ENCODE results near the gene MAPT.

MAPT gene

DNA sequence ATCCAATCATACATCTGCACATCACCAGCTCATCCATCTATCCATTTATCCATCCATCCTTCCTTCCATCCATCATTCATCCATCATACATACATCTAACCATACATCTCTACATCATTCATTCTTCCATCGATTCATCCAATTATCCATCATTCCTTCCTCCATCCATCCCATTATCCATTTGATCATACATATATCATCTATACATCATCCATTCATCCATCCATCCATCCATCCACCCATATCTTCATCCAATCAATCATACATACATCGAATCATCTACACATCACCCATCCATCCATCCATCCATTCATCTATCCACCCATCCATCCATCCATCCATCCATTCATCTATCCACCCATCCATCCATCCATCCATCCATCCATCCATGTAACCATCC, 75.4 kb downstream of the MAPT start:
- no peak overlapping the region for H3K4me3 ChIP-seq (ENCODE audit: low read depth in 1 of 2, low read length in 2 of 2)
- H3K79me2 ChIP-seq (ENCODE audit: insufficient read depth, low read length) = no peaks in the 10 kb centered on the region
- DNase-seq (no peak), ATAC-seq (ENCODE audit: insufficient read depth, low read depth) (no peak)
- H3K36me3 ChIP-seq (ENCODE audit: insufficient read depth, low read length) = no peaks in the 10 kb centered on the region
- no peaks in the 10 kb centered on the region for H4K20me1 ChIP-seq (ENCODE audit: insufficient read depth, low read length)
- H3K27me3 ChIP-seq (ENCODE audit: insufficient read depth, low read length, poor library complexity) = no peaks in the 10 kb centered on the region
- no peak overlapping the region for H2AFZ ChIP-seq (ENCODE audit: low read depth, low read length)
- H3K4me2 ChIP-seq (ENCODE audit: insufficient read depth, low read length) = no peak overlapping the region
- no peak overlapping the region for H3K9ac ChIP-seq (ENCODE audit: low read depth, low read length)
- no peaks in the 10 kb centered on the region for H3K9me3 ChIP-seq (ENCODE audit: insufficient read depth, low read length, severe bottlenecking)
- no peak overlapping the region for H3K27ac ChIP-seq (ENCODE audit: low read length)
- no peaks in the 10 kb centered on the region for H3K4me1 ChIP-seq (ENCODE audit: insufficient read depth, low read length)
- TF ChIP-seq EZH2 (IDR thresholded peaks at IDR 0.05; ENCODE audit: borderline replicate concordance, low read depth, low read length, severe bottlenecking) = no peak
- TF ChIP-seq, protein P1, sequence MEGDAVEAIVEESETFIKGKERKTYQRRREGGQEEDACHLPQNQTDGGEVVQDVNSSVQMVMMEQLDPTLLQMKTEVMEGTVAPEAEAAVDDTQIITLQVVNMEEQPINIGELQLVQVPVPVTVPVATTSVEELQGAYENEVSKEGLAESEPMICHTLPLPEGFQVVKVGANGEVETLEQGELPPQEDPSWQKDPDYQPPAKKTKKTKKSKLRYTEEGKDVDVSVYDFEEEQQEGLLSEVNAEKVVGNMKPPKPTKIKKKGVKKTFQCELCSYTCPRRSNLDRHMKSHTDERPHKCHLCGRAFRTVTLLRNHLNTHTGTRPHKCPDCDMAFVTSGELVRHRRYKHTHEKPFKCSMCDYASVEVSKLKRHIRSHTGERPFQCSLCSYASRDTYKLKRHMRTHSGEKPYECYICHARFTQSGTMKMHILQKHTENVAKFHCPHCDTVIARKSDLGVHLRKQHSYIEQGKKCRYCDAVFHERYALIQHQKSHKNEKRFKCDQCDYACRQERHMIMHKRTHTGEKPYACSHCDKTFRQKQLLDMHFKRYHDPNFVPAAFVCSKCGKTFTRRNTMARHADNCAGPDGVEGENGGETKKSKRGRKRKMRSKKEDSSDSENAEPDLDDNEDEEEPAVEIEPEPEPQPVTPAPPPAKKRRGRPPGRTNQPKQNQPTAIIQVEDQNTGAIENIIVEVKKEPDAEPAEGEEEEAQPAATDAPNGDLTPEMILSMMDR (IDR thresholded peaks at IDR 0.05; ENCODE audit: borderline replicate concordance, extremely low read depth, low read length, poor library complexity, severe bottlenecking) = no peak

DNA sequence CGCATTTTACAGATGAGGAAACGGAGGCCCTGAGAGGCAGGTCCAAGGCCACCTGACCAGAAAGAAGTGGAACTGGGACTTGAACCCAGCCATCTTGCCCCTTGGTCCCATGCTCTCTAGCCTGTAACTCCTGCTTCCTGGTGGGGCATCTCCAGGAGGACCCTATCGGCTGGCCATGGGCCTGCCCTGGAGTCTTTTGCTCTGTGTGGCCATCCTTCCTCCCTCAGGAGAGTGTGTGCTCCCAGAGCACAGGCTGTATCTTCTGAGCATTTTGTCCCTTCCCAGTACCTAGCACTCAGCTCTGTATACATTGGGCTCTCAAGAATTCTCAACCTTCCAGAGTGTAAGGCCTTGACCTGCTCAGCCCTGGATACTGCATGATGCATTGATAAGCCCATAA, 76.3 kb downstream of the MAPT start:
- no peaks in the 10 kb centered on the region for H3K27me3 ChIP-seq (ENCODE audit: insufficient read depth, low read length, poor library complexity)
- TF ChIP-seq EZH2 (IDR thresholded peaks at IDR 0.05; ENCODE audit: borderline replicate concordance, low read depth, low read length, severe bottlenecking) = no peak
- TF ChIP-seq, protein P1 (IDR thresholded peaks at IDR 0.05; ENCODE audit: borderline replicate concordance, extremely low read depth, low read length, poor library complexity, severe bottlenecking) = no peak
- H3K4me1 ChIP-seq (ENCODE audit: insufficient read depth, low read length) = no peaks in the 10 kb centered on the region

DNA sequence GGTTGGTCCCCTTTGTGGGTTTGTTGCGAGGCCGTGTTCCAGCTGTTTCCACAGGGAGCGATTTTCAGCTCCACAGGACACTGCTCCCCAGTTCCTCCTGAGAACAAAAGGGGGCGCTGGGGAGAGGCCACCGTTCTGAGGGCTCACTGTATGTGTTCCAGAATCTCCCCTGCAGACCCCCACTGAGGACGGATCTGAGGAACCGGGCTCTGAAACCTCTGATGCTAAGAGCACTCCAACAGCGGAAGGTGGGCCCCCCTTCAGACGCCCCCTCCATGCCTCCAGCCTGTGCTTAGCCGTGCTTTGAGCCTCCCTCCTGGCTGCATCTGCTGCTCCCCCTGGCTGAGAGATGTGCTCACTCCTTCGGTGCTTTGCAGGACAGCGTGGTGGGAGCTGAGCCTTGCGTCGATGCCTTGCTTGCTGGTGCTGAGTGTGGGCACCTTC, 77.4 kb downstream of the MAPT start:
- ATAC-seq (ENCODE audit: insufficient read depth, low read depth) (no peak), DNase-seq (no peak)
- Histone ChIP-seq H3K36me3 (ENCODE audit: insufficient read depth, low read length) (no peaks in the 10 kb centered on the region), H3K27ac (ENCODE audit: low read length) (no peak overlapping the region), H3K4me1 (ENCODE audit: insufficient read depth, low read length) (no peaks in the 10 kb centered on the region), H3K27me3 (ENCODE audit: insufficient read depth, low read length, poor library complexity) (no peaks in the 10 kb centered on the region), H3K4me2 (ENCODE audit: insufficient read depth, low read length) (no peak overlapping the region), H3K4me3 (ENCODE audit: low read depth in 1 of 2, low read length in 2 of 2) (no peak overlapping the region), H3K9ac (ENCODE audit: low read depth, low read length) (no peak overlapping the region), H4K20me1 (ENCODE audit: insufficient read depth, low read length) (no peaks in the 10 kb centered on the region), H2AFZ (ENCODE audit: low read depth, low read length) (no peak overlapping the region), H3K79me2 (ENCODE audit: insufficient read depth, low read length) (no peaks in the 10 kb centered on the region), H3K9me3 (ENCODE audit: insufficient read depth, low read length, severe bottlenecking) (no peaks in the 10 kb centered on the region)
- no peak for TF ChIP-seq EZH2 (IDR thresholded peaks at IDR 0.05; ENCODE audit: borderline replicate concordance, low read depth, low read length, severe bottlenecking)
- TF ChIP-seq, protein P1 (IDR thresholded peaks at IDR 0.05; ENCODE audit: borderline replicate concordance, extremely low read depth, low read length, poor library complexity, severe bottlenecking) = peak; percentile 18

More for the DNA sequence above, 76.3 kb downstream of the MAPT start:
- Histone ChIP-seq H3K4me2 (ENCODE audit: insufficient read depth, low read length) (no peak overlapping the region), H3K79me2 (ENCODE audit: insufficient read depth, low read length) (no peaks in the 10 kb centered on the region), H4K20me1 (ENCODE audit: insufficient read depth, low read length) (no peaks in the 10 kb centered on the region), H2AFZ (ENCODE audit: low read depth, low read length) (no peak overlapping the region), H3K9me3 (ENCODE audit: insufficient read depth, low read length, severe bottlenecking) (no peaks in the 10 kb centered on the region), H3K9ac (ENCODE audit: low read depth, low read length) (no peak overlapping the region), H3K4me3 (ENCODE audit: low read depth in 1 of 2, low read length in 2 of 2) (no peak overlapping the region), H3K27ac (ENCODE audit: low read length) (no peak overlapping the region), H3K36me3 (ENCODE audit: insufficient read depth, low read length) (no peaks in the 10 kb centered on the region)
- DNase-seq (no peak), ATAC-seq (ENCODE audit: insufficient read depth, low read depth) (no peak)

DNA sequence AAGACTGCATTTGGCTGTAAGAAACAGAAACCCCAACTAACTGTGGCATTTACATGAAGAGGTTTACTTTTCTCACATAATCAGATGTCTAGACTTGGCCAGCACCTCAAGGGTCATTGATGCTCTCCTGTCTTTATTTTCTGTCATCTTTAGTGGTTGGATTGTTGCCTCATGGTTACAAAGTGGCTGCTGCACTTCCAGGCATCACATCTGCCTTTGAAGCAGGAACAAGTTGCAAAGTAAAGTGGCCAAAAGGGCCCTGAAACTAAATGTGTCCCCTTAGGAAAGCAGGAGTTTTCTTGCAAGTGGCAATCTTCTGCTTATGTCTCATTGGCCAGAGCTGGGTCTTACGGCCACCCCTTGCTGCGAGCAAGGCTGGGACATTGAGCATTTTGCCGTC, 78.2 kb downstream of the MAPT start:
- Histone ChIP-seq H3K4me2 (ENCODE audit: insufficient read depth, low read length) (no peak overlapping the region), H3K27me3 (ENCODE audit: insufficient read depth, low read length, poor library complexity) (no peaks in the 10 kb centered on the region), H3K9me3 (ENCODE audit: insufficient read depth, low read length, severe bottlenecking) (no peaks in the 10 kb centered on the region), H3K9ac (ENCODE audit: low read depth, low read length) (no peak overlapping the region), H3K36me3 (ENCODE audit: insufficient read depth, low read length) (no peaks in the 10 kb centered on the region), H3K79me2 (ENCODE audit: insufficient read depth, low read length) (no peaks in the 10 kb centered on the region), H3K27ac (ENCODE audit: low read length) (no peak overlapping the region), H2AFZ (ENCODE audit: low read depth, low read length) (no peak overlapping the region), H3K4me3 (ENCODE audit: low read depth in 1 of 2, low read length in 2 of 2) (no peak overlapping the region), H4K20me1 (ENCODE audit: insufficient read depth, low read length) (no peaks in the 10 kb centered on the region), H3K4me1 (ENCODE audit: insufficient read depth, low read length) (no peaks in the 10 kb centered on the region)
- DNase-seq (no peak), ATAC-seq (ENCODE audit: insufficient read depth, low read depth) (no peak)
- TF ChIP-seq EZH2 (IDR thresholded peaks at IDR 0.05; ENCODE audit: borderline replicate concordance, low read depth, low read length, severe bottlenecking) = no peak
- TF ChIP-seq, protein P1 (IDR thresholded peaks at IDR 0.05; ENCODE audit: borderline replicate concordance, extremely low read depth, low read length, poor library complexity, severe bottlenecking) = no peak
